ENCODE data around the gene LRRN3. TPM values are rescaled to one million over a fixed set of nuclear protein-coding genes. Genes with fewer than 3 reads are reported as not detected.

Gene LRRN3
- total and polyA plus RNA-seq, 10 of the 15 experiments (the other 5 are each of a cell fraction or from before 2014, with no cell fraction given), result 0.02 to 0.24 (median 0.11) TPM; not detected in 3

GRCh38 chr7:111138193-111138569 lies 47.3 kb downstream of the LRRN3 start (continued):
- TF ChIP-seq CREB1 (IDR thresholded peaks at IDR 0.05; ENCODE audit: low read depth) (peak; percentile 81), POLR2AphosphoS2 (IDR thresholded peaks at IDR 0.05; ENCODE audit: low read depth, low read length) (no peak), RCOR1 (conservative IDR thresholded peaks at IDR 0.05; ENCODE audit: low read depth, low read length) (no peak), SMAD1 (IDR thresholded peaks at IDR 0.05; ENCODE audit: low read depth, partially characterized antibody) (no peak), TCF12 (IDR thresholded peaks at IDR 0.05; ENCODE audit: low read depth, low read length) (no peak), TBL1XR1 (IDR thresholded peaks at IDR 0.05; ENCODE audit: low read depth, low read length) (no peak), EP300 (IDR thresholded peaks at IDR 0.05; ENCODE audit: borderline replicate concordance in 1 of 2, control insufficient read depth in 1 of 2, low read depth in 2 of 2, low read length in 2 of 2) (peak in 1 of 2 experiments; percentile 66; a peak in 2 of 4 replicates), BCL11A (IDR thresholded peaks at IDR 0.05; ENCODE audit: low read depth, low read length) (peak; percentile 59; the same call in 1 of the 2 replicates), ZSCAN29 (IDR thresholded peaks at IDR 0.05) (no peak), PKNOX1 (IDR thresholded peaks at IDR 0.05) (peak; percentile 41; the same call in 1 of the 2 replicates), GABPA (IDR thresholded peaks at IDR 0.05; ENCODE audit: low read depth) (peak; percentile 61), SREBF2 (IDR thresholded peaks at IDR 0.05; ENCODE audit: low read length) (no peak), JUND (IDR thresholded peaks at IDR 0.05; ENCODE audit: low read depth, low read length) (peak; percentile 33; the same call in 1 of the 2 replicates), ZNF274 (IDR thresholded peaks at IDR 0.05; ENCODE audit: insufficient read depth, insufficient read length) (no peak), SIN3A (IDR thresholded peaks at IDR 0.05; ENCODE audit: low read depth, low read length) (no peak), MAX (IDR thresholded peaks at IDR 0.05; ENCODE audit: low read depth, low read length) (no peak), RAD21 (IDR thresholded peaks at IDR 0.05; ENCODE audit: insufficient read depth, low read depth, low read length) (no peak), DPF2 (IDR thresholded peaks at IDR 0.05) (peak; percentile 55; the same call in 1 of the 2 replicates), HDGF (IDR thresholded peaks at IDR 0.05) (no peak), POLR2AphosphoS5 (IDR thresholded peaks at IDR 0.05; ENCODE audit: low read length) (no peak), HDAC6 (IDR thresholded peaks at IDR 0.05; ENCODE audit: unreplicated experiment) (no peak), MEF2B (IDR thresholded peaks at IDR 0.05; ENCODE audit: partially characterized antibody, poor library complexity, severe bottlenecking) (no peak), WRNIP1 (IDR thresholded peaks at IDR 0.05; ENCODE audit: borderline replicate concordance, low read depth, low read length) (no peak), PBX3 (IDR thresholded peaks at IDR 0.05; ENCODE audit: insufficient replicate concordance, low read depth, low read length) (no peak)
- TF ChIP-seq, protein P1, sequence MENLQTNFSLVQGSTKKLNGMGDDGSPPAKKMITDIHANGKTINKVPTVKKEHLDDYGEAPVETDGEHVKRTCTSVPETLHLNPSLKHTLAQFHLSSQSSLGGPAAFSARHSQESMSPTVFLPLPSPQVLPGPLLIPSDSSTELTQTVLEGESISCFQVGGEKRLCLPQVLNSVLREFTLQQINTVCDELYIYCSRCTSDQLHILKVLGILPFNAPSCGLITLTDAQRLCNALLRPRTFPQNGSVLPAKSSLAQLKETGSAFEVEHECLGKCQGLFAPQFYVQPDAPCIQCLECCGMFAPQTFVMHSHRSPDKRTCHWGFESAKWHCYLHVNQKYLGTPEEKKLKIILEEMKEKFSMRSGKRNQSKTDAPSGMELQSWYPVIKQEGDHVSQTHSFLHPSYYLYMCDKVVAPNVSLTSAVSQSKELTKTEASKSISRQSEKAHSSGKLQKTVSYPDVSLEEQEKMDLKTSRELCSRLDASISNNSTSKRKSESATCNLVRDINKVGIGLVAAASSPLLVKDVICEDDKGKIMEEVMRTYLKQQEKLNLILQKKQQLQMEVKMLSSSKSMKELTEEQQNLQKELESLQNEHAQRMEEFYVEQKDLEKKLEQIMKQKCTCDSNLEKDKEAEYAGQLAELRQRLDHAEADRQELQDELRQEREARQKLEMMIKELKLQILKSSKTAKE (IDR thresholded peaks at IDR 0.05; ENCODE audit: low read depth, poor library complexity, severe bottlenecking), result peak; percentile 45
- TF ChIP-seq, protein P2, sequence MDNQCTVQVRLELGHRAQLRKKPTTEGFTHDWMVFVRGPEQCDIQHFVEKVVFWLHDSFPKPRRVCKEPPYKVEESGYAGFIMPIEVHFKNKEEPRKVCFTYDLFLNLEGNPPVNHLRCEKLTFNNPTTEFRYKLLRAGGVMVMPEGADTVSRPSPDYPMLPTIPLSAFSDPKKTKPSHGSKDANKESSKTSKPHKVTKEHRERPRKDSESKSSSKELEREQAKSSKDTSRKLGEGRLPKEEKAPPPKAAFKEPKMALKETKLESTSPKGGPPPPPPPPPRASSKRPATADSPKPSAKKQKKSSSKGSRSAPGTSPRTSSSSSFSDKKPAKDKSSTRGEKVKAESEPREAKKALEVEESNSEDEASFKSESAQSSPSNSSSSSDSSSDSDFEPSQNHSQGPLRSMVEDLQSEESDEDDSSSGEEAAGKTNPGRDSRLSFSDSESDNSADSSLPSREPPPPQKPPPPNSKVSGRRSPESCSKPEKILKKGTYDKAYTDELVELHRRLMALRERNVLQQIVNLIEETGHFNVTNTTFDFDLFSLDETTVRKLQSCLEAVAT (IDR thresholded peaks at IDR 0.05), result no peak

Data from GM12878 (cell line).